H9 (cell line): Measurements from ENCODE around the gene SMIM26. TPM values are rescaled to one million over a fixed set of nuclear protein-coding genes. Genes with fewer than 3 reads are reported as not detected.
"Not testable (repeated sequence)": the region's sequence is repeated elsewhere in the genome, so short reads cannot be mapped to it uniquely, and the experiment has no call there.

Source experiments
- DNase-seq: peaks from one replicate; pipeline ENCODE4 v3.0.0-alpha.2; 2017
- H2AFZ ChIP-seq: one replicate; pipeline ENCODE4 v1.6.1; 2013; ENCODE audit warnings: mild to moderate bottlenecking, low read length, control low read depth, moderate library complexity
- H2AK5ac ChIP-seq: 2 replicates; pipeline ENCODE4 v1.6.1; 2013; ENCODE audit warnings: low read length, control low read depth, mixed read lengths; ENCODE audit not compliant: insufficient read length
- H2BK120ac ChIP-seq: one replicate; pipeline ENCODE4 v1.6.1; 2013; ENCODE audit warnings: low read depth, mild to moderate bottlenecking, low read length, control low read depth, inconsistent platforms; ENCODE audit not compliant: poor library complexity, severe bottlenecking
- H2BK12ac ChIP-seq: 2 replicates; pipeline ENCODE4 v1.6.1; 2013; ENCODE audit warnings: low read length, control low read depth, mixed read lengths, low read depth; ENCODE audit not compliant: insufficient read length
- H2BK15ac ChIP-seq: 2 replicates; pipeline ENCODE4 v1.6.1; 2013; ENCODE audit warnings: low read depth, low read length, control low read depth
- H2BK20ac ChIP-seq: one replicate; pipeline ENCODE4 v1.6.1; 2013; ENCODE audit warnings: low read depth, mild to moderate bottlenecking, low read length, control low read depth, inconsistent platforms; ENCODE audit not compliant: poor library complexity, severe bottlenecking
- H2BK5ac ChIP-seq: 2 replicates; pipeline ENCODE4 v1.6.1; 2013; ENCODE audit warnings: low read length, control low read depth, mixed read lengths; ENCODE audit not compliant: insufficient read length
- H3K14ac ChIP-seq: 2 replicates; pipeline ENCODE4 v1.6.1; 2013; ENCODE audit warnings: low read length, control low read depth; ENCODE audit not compliant: insufficient read depth
- H3K18ac ChIP-seq: 2 replicates; pipeline ENCODE4 v1.6.1; 2013; ENCODE audit warnings: low read depth, mild to moderate bottlenecking, mixed read lengths, low read length, control low read depth; ENCODE audit not compliant: insufficient read length
- H3K23ac ChIP-seq: 2 replicates; pipeline ENCODE4 v1.6.1; 2013; ENCODE audit warnings: low read length, control low read depth, mixed read lengths, low read depth; ENCODE audit not compliant: insufficient read length
- H3K23me2 ChIP-seq: 2 replicates; pipeline ENCODE4 v1.6.1; 2013; ENCODE audit warnings: low read depth, mild to moderate bottlenecking, mixed read lengths, low read length, control low read depth; ENCODE audit not compliant: insufficient read length, poor library complexity, severe bottlenecking
- H3K27ac ChIP-seq: 2 replicates; pipeline ENCODE4 v1.5.1; 2013; ENCODE audit warnings: low read length, control low read depth, mixed read lengths, low read depth; ENCODE audit not compliant: insufficient read length
- H3K27me3 ChIP-seq: 2 replicates; pipeline ENCODE4 v1.6.1; 2013; ENCODE audit warnings: low read length, control low read depth, inconsistent platforms; ENCODE audit not compliant: insufficient read depth
- H3K4ac ChIP-seq: 2 replicates; pipeline ENCODE4 v1.6.1; 2013; ENCODE audit warnings: low read depth, mild to moderate bottlenecking, control low read depth, inconsistent platforms, low read length, moderate library complexity
- H3K4me1 ChIP-seq: 2 replicates; pipeline ENCODE4 v1.6.1; 2013; ENCODE audit warnings: low read length, control low read depth, inconsistent platforms; ENCODE audit not compliant: insufficient read depth
- H3K4me2 ChIP-seq: 2 replicates; pipeline ENCODE4 v1.6.1; 2013; ENCODE audit warnings: low read length, control low read depth, mixed read lengths; ENCODE audit not compliant: insufficient read length, insufficient read depth
- H3K56ac ChIP-seq: 2 replicates; pipeline ENCODE4 v1.6.1; 2013; ENCODE audit warnings: low read depth, mild to moderate bottlenecking, mixed read lengths, low read length, control low read depth; ENCODE audit not compliant: insufficient read length
- H3K79me1 ChIP-seq: 2 replicates; pipeline ENCODE4 v1.6.1; 2013; ENCODE audit warnings: low read depth, mild to moderate bottlenecking, moderate library complexity, low read length, control low read depth, inconsistent platforms; ENCODE audit not compliant: insufficient read depth, poor library complexity, severe bottlenecking
- H3K79me2 ChIP-seq: 2 replicates; pipeline ENCODE4 v1.6.1; 2013; ENCODE audit warnings: low read length, control low read depth, inconsistent platforms; ENCODE audit not compliant: insufficient read depth
- H3K9ac ChIP-seq: 2 replicates; pipeline ENCODE4 v1.6.1; 2013; ENCODE audit warnings: low read length, control low read depth, mixed read lengths; ENCODE audit not compliant: insufficient read length; ENCODE audit errors: extremely low read depth
- H3K9me3 ChIP-seq: one replicate; pipeline ENCODE4 v1.6.1; 2013; ENCODE audit warnings: low read depth, low read length, inconsistent platforms; ENCODE audit not compliant: control insufficient read depth
- H3T11ph ChIP-seq: one replicate; pipeline ENCODE4 v1.6.1; 2013; ENCODE audit warnings: mild to moderate bottlenecking, low read length, control low read depth, inconsistent platforms
- H4K20me1 ChIP-seq: one replicate; pipeline ENCODE4 v1.6.1; 2013; ENCODE audit not compliant: control insufficient read depth, insufficient read length, insufficient read depth
- H4K5ac ChIP-seq: 2 replicates; pipeline ENCODE4 v1.6.1; 2013; ENCODE audit warnings: low read depth, mild to moderate bottlenecking, mixed read lengths, low read length, control low read depth; ENCODE audit not compliant: insufficient read length
- H4K8ac ChIP-seq: replicated peaks from 2 replicates; pipeline ENCODE4 v1.6.1; 2013; ENCODE audit warnings: low read length, control low read depth, mixed read lengths, low read depth; ENCODE audit not compliant: insufficient read length
- H4K91ac ChIP-seq: 2 replicates; pipeline ENCODE4 v1.6.1; 2013; ENCODE audit warnings: low read depth, mild to moderate bottlenecking, moderate library complexity, mixed read lengths, low read length, control low read depth; ENCODE audit not compliant: insufficient read length
- H3K27ac Mint-ChIP-seq, 3 experiments: 2 replicates in 2 of 3; 3 replicates in 1 of 3; pipeline ENCODE4 v1.8.0; 2020 to 2021; ENCODE audit warnings: mixed read lengths in 3 of 3, mild to moderate bottlenecking in 1 of 3, moderate library complexity in 1 of 3
- H3K27me3 Mint-ChIP-seq: 2 replicates; pipeline ENCODE4 v1.8.0; 2021; ENCODE audit warnings: low read depth, mild to moderate bottlenecking, moderate library complexity, mixed read lengths
- H3K36me3 Mint-ChIP-seq, 3 experiments: 2 replicates in 2 of 3; 3 replicates in 1 of 3; pipeline ENCODE4 v1.8.0; 2020 to 2021; ENCODE audit warnings: low read depth in 3 of 3, mixed read lengths in 3 of 3; ENCODE audit not compliant: insufficient read depth in 1 of 3
- H3K4me1 Mint-ChIP-seq, 2 experiments: 2 replicates each; pipeline ENCODE4 v1.8.0; 2020; ENCODE audit warnings: mixed read lengths in 2 of 2
- H3K4me3 Mint-ChIP-seq, 2 experiments: 2 replicates in 1 of 2; 3 replicates in 1 of 2; pipeline ENCODE4 v1.8.0; 2020 to 2021; ENCODE audit warnings: mild to moderate bottlenecking in 2 of 2, mixed read lengths in 2 of 2, moderate library complexity in 1 of 2
- H3K9me3 Mint-ChIP-seq, 2 experiments: 2 replicates in 1 of 2; 3 replicates in 1 of 2; pipeline ENCODE4 v1.8.0; 2020; ENCODE audit warnings: mild to moderate bottlenecking in 2 of 2, mixed read lengths in 2 of 2, moderate library complexity in 1 of 2
- CTCF ChIP-seq: fragments of 200-600 bp; sonication (generic); conservative IDR thresholded peaks from 3 replicates; pipeline ENCODE4 v1.8.0; 2021; ENCODE audit warnings: antibody characterized with exemption, mild to moderate bottlenecking
- WGBS: extraction: QIAGEN DNeasy Blood & Tissue Kit; methylation state at CpG from one replicate; pipeline ENCODE4 v1.1.7; 2013; ENCODE audit warnings: missing lambda C conversion rate, low lambda C conversion rate, mixed read lengths; ENCODE audit not compliant: insufficient read length; ENCODE audit errors: extremely low coverage; 5-methylcytosine and 5-hydroxymethylcytosine counted together
- total RNA-seq: library from RNA; stranded (reverse); gene quantifications from 2 replicates; pipeline ENCODE4 v1.2.1, GENCODE V29; 2021

SMIM26 gene
- total RNA-seq, 1 experiment from 2014 or later: 75.9 TPM

- no peak overlapping the region for H3K56ac ChIP-seq
- no peak overlapping the region for H3K4me2 ChIP-seq
- DNase-seq: no peak
Measured at GRCh38 chr20:18524646-18525045, 42.6 kb upstream of the SMIM26 start.

GRCh38 chr20:18526761-18527160 lies 40.5 kb upstream of the SMIM26 start:
- H3K79me1 ChIP-seq, H3K4me3 Mint-ChIP-seq, H4K91ac ChIP-seq, H3K56ac ChIP-seq, H3K23ac ChIP-seq, H4K8ac ChIP-seq, H3K14ac ChIP-seq, H3K9ac ChIP-seq, H2BK12ac ChIP-seq, H3K4me1 Mint-ChIP-seq, H2AK5ac ChIP-seq, H2AFZ ChIP-seq, H3K4ac ChIP-seq, H2BK15ac ChIP-seq, H3K9me3 Mint-ChIP-seq, H3K27ac ChIP-seq, H3K27me3 Mint-ChIP-seq, DNase-seq, H2BK20ac ChIP-seq, H3K4me1 ChIP-seq, H2BK120ac ChIP-seq, H4K20me1 ChIP-seq, H3K4me2 ChIP-seq, H2BK5ac ChIP-seq, H3K79me2 ChIP-seq, H3K18ac ChIP-seq, H4K5ac ChIP-seq, H3T11ph ChIP-seq, H3K27ac Mint-ChIP-seq, H3K27me3 ChIP-seq, H3K23me2 ChIP-seq, H3K9me3 ChIP-seq: not testable (repeated sequence)
- no CpG with 5 or more reads among the region's 14 CpGs for WGBS
- H3K36me3 Mint-ChIP-seq: peaks cover 30 to 77% (median 71%) of the 10 kb centered on the region in 3 experiments; a peak in 6 of 7 replicates

More at GRCh38 chr20:18524646-18525045, 42.6 kb upstream of the SMIM26 start:
- no peak overlapping the region for H2BK5ac ChIP-seq
- no peak overlapping the region for H4K8ac ChIP-seq
- H3K9ac ChIP-seq: no peak overlapping the region
- H3K18ac ChIP-seq: no peak overlapping the region
- H3K27me3 Mint-ChIP-seq: no peaks in the 10 kb centered on the region
- no peaks in the 10 kb centered on the region for H3K4me1 ChIP-seq
- no peaks in the 10 kb centered on the region for H3K9me3 ChIP-seq
- H3K27ac ChIP-seq: no peak overlapping the region
- no peaks in the 10 kb centered on the region for H4K20me1 ChIP-seq
- no CpG with 5 or more reads among the region's 1 CpG for WGBS
- H3K4me3 Mint-ChIP-seq: no peak overlapping the region
- H3K79me1 ChIP-seq: no peaks in the 10 kb centered on the region
- H4K5ac ChIP-seq: no peak overlapping the region
- no peaks in the 10 kb centered on the region for H3K9me3 Mint-ChIP-seq
- no peak overlapping the region for H2BK20ac ChIP-seq
- no peaks in the 10 kb centered on the region for H3K23me2 ChIP-seq
- H2BK15ac ChIP-seq: no peak overlapping the region
- peaks cover 20 to 58% (median 55%) of the 10 kb centered on the region in 3 experiments; a peak in 6 of 7 replicates for H3K36me3 Mint-ChIP-seq
- H3K27me3 ChIP-seq: no peaks in the 10 kb centered on the region
- H3K4ac ChIP-seq: no peak overlapping the region
- H2AFZ ChIP-seq: no peak overlapping the region
- H3K23ac ChIP-seq: no peak overlapping the region
- H3K14ac ChIP-seq: no peak overlapping the region
- no peak for TF ChIP-seq CTCF
- H3K79me2 ChIP-seq: no peaks in the 10 kb centered on the region
- H2AK5ac ChIP-seq: no peak overlapping the region
- H3K27ac Mint-ChIP-seq: no peak overlapping the region
- no peaks in the 10 kb centered on the region for H3K4me1 Mint-ChIP-seq
- H3T11ph ChIP-seq: no peak overlapping the region
- no peak overlapping the region for H2BK120ac ChIP-seq
- no peak overlapping the region for H2BK12ac ChIP-seq
- no peak overlapping the region for H4K91ac ChIP-seq
